GM18909 (cell line): ENCODE data around the gene INPP5B.

ENCODE experiments used
- ATAC-seq: cut with Tn5 transposase; IDR thresholded peaks from one replicate; pipeline ENCODE4 v1.9.1; 2021; ENCODE audit warnings: mild to moderate bottlenecking; ENCODE audit not compliant: unreplicated experiment, poor library complexity

Gene INPP5B

GRCh38 chr1:37845786-37846185, 101.1 kb downstream of the INPP5B start:
- ATAC-seq: no peak

- no peak for ATAC-seq
Observed at GRCh38 chr1:37845049-37845646, 101.7 kb downstream of the INPP5B start.

- no peak for ATAC-seq
Observed at GRCh38 chr1:37844536-37844935, 102.3 kb downstream of the INPP5B start.

GRCh38 chr1:37841652-37842051, 105.2 kb downstream of the INPP5B start:
- no peak for ATAC-seq

GRCh38 chr1:37840711-37841110, 106.1 kb downstream of the INPP5B start:
- no peak for ATAC-seq

GRCh38 chr1:37839676-37840075, 107.2 kb downstream of the INPP5B start:
- ATAC-seq: no peak

GRCh38 chr1:37836788-37837187, 110.1 kb downstream of the INPP5B start:
- no peak for ATAC-seq

- no peak for ATAC-seq
Observed at GRCh38 chr1:37831809-37832208, 115.0 kb downstream of the INPP5B start.

- ATAC-seq: no peak
Observed at GRCh38 chr1:37831109-37831508, 115.7 kb downstream of the INPP5B start.

GRCh38 chr1:37828410-37829074, 118.3 kb downstream of the INPP5B start:
- no peak for ATAC-seq

GRCh38 chr1:37825506-37825905, 121.3 kb downstream of the INPP5B start:
- ATAC-seq: no peak

- no peak for ATAC-seq
Observed at GRCh38 chr1:37824001-37824400, 122.9 kb downstream of the INPP5B start.

GRCh38 chr1:37822906-37823815, 123.7 kb downstream of the INPP5B start:
- ATAC-seq: no peak

GRCh38 chr1:37821481-37821880, 125.4 kb downstream of the INPP5B start:
- ATAC-seq: no peak

GRCh38 chr1:37817481-37817880, 129.4 kb downstream of the INPP5B start:
- no peak for ATAC-seq

- no peak for ATAC-seq
Observed at GRCh38 chr1:37814252-37814651, 132.6 kb downstream of the INPP5B start.

GRCh38 chr1:37813529-37814145, 133.2 kb downstream of the INPP5B start:
- ATAC-seq: no peak

GRCh38 chr1:37811027-37811655, 135.7 kb downstream of the INPP5B start:
- peak; percentile 36 for ATAC-seq
